Duodenal mucosa (tissue), 2 donors: ENCODE results near the gene JAGN1.
"Not testable (repeated sequence)": the region's sequence is repeated elsewhere in the genome, so short reads cannot be mapped to it uniquely, and the experiment has no call there.

Source experiments
- H3K27ac ChIP-seq: one replicate; pipeline ENCODE4 v1.7.0; 2013; ENCODE audit warnings: low read depth, low read length
- H3K27me3 ChIP-seq, 2 donors: one replicate each; pipeline ENCODE4 v1.7.0; 2013; ENCODE audit warnings: low read length in 2 of 2, control low read depth in 1 of 2; ENCODE audit not compliant: insufficient read depth in 2 of 2, control insufficient read depth in 1 of 2
- H3K36me3 ChIP-seq, 2 donors: one replicate each; pipeline ENCODE4 v1.7.0; 2013; ENCODE audit warnings: low read length in 2 of 2, control low read depth in 1 of 2; ENCODE audit not compliant: insufficient read depth in 2 of 2, control insufficient read depth in 1 of 2
- H3K4me1 ChIP-seq, 2 donors: one replicate each; pipeline ENCODE4 v1.7.0; 2013; ENCODE audit warnings: low read length in 2 of 2, control low read depth in 1 of 2; ENCODE audit not compliant: insufficient read depth in 2 of 2, control insufficient read depth in 1 of 2
- H3K4me3 ChIP-seq, 2 donors: one replicate each; pipeline ENCODE4 v1.7.0; 2013; ENCODE audit warnings: low read length in 2 of 2, low read depth in 1 of 2
- H3K9ac ChIP-seq, 2 donors: one replicate each; pipeline ENCODE4 v1.7.0; 2013; ENCODE audit warnings: low read length in 2 of 2, low read depth in 1 of 2
- H3K9me3 ChIP-seq, 2 donors: one replicate each; pipeline ENCODE4 v1.7.0; 2013; ENCODE audit warnings: low read length in 2 of 2, control low read depth in 1 of 2; ENCODE audit not compliant: control insufficient read depth in 1 of 2

JAGN1 gene

DNA sequence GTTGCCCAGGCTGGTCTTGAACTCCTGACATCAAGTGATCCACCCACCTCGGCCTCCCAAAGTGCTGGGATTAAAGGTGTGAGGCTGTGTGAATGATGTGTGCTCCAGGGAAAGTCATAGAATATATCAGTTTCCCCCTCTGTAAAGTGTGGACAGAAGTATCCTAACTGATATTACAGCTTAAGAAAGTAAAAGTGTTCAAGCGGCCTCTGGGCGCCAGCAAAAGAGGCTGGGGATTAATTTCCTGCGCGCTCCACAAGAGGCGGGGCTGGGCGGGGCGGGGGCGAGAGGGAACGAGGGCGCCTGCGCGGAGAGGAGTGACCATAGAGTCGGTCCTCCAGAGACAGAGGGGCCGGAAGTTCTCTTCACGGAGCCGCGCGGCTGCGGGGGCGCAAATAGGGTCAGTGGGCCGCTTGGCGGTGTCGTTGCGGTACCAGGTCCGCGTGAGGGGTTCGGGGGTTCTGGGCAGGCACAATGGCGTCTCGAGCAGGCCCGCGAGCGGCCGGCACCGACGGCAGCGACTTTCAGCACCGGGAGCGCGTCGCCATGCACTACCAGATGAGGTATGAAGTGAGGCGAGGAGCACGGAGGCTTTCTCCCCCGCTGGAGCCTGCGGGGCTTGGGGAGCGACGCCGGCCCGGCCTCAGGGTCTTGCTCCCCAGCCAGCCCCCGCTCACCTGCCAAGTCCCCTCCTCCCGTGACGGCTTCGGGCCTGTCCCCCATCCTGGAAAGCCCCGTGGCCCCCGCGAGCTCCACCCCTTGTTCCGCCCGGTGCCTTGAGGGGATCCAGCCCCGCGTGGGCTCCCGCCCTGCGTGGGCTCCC, at the start of gene JAGN1:
Gene JAGN1, plus strand, starts transcription at position 362 of the 823 bp plus-strand sequence. Its CDS starts 113 bp downstream, at position 475.
- Histone ChIP-seq H3K27me3 (no peaks in the 10 kb centered on the region), H3K9ac (peak within 1 kb of the TSS; percentile 93 to 99), H3K4me1 (peaks cover 19 to 20% of the 10 kb centered on the region in 2 donors), H3K27ac (peak within 1 kb of the TSS; percentile 93), H3K9me3 (no peaks in the 10 kb centered on the region), H3K4me3 (peak within 1 kb of the TSS; percentile 89 to 98), H3K36me3 (peaks cover 10 to 17% of the 10 kb centered on the region in 2 donors)

DNA sequence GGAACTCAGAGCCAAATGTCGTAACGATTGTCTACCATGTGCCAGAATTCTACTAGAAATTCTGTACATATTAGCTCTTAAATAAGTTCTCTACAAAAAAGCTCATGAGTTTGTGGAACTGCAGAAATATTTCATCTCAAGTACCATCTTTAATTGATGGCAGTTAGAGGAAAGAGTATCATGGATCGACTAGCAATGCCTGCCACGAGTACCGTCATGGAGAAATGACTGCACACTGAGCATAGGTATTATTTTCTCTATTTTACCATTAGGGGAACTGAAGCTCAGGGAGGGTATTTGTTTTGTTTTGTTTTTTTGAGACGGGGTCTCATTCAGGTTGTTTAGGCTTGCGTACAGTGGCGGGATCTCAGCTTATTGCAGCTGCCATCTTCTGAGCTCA, 49.4 kb upstream of the JAGN1 start:
- Histone ChIP-seq H3K4me1 (peaks cover 3 to 13% of the 10 kb centered on the region in 2 donors), H3K36me3 (peaks cover 9 to 45% of the 10 kb centered on the region in 2 donors), H3K27me3 (no peaks in the 10 kb centered on the region), H3K27ac (no peak overlapping the region), H3K9ac (no peak overlapping the region), H3K4me3 (no peak overlapping the region), H3K9me3 (no peaks in the 10 kb centered on the region)

DNA sequence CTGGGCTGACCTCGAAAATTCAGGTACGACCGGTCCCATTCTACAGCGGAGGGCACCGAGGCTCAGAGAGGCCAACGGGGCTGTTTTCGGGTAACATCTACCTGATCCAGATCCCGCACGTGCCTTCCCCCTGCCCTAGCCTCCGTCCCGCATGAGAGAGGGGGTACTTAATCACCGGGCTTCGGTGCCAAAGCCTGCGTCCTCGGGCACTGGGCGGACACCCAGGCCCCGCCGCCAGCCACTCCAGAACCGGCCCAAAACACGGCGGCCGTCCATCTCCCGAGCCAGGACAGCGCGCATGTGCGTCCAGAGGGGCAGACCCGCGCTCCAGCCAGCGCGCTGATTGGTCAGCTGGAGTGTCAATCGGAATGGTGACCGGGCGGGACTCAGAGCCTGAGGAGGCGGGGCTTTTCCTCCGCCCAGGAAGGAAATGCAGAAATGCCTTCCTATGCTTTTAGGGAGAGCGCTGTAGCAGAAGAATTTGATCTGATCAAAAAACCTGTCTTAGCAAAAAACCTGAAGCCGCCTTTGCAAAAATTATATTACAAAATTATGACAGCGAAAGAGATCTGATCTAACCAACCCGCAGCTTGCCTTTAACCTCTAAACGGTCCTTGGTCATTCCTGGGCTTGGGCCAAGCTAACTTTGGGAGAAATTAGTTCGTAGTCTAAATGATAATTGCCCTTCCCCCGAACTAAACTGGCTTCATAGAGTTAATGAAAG, 46.5 kb upstream of the JAGN1 start, which contains the start of gene RPUSD3:
Gene RPUSD3, minus strand, starts transcription at position 294 of the 724 bp plus-strand sequence. Its CDS starts 18 bp downstream, at position 276.
- H3K4me3 ChIP-seq = peak within 1 kb of the TSS; percentile 91 to 96
- H3K9me3 ChIP-seq = no peaks in the 10 kb centered on the region
- H3K27me3 ChIP-seq = no peaks in the 10 kb centered on the region
- peak within 1 kb of the TSS; percentile 64 to 94 for H3K9ac ChIP-seq
- peak within 1 kb of the TSS; percentile 43 for H3K27ac ChIP-seq
- peaks cover 3 to 13% of the 10 kb centered on the region in 2 donors for H3K4me1 ChIP-seq
- peaks cover 4 to 30% of the 10 kb centered on the region in 2 donors for H3K36me3 ChIP-seq

DNA sequence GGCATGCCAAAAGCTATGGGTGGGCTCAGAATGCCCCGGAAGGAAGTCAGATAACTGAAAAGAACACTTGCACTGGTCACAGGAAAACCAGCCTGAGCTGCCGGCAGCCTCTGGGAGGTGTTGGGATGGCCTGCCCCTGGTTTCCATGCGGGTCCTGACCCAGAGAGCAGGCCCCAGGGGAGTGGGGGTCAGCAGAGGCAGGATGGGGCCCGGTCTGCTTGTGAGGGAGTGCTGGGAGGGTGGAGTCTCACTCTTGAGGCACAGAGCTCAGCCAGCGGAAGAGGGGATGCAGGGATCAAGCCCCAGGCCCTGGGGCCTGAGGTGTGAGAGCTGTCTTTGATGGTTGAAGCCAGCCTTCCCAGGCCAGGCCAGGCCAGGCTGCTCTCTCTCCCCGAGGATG, 44.2 kb upstream of the JAGN1 start:
- Histone ChIP-seq H3K36me3 (peaks cover 0 to 9% of the 10 kb centered on the region in 2 donors), H3K4me3 (no peak overlapping the region), H3K9me3 (no peaks in the 10 kb centered on the region), H3K4me1 (peaks cover 3 to 13% of the 10 kb centered on the region in 2 donors), H3K9ac (no peak overlapping the region), H3K27ac (no peak overlapping the region), H3K27me3 (no peaks in the 10 kb centered on the region)

DNA sequence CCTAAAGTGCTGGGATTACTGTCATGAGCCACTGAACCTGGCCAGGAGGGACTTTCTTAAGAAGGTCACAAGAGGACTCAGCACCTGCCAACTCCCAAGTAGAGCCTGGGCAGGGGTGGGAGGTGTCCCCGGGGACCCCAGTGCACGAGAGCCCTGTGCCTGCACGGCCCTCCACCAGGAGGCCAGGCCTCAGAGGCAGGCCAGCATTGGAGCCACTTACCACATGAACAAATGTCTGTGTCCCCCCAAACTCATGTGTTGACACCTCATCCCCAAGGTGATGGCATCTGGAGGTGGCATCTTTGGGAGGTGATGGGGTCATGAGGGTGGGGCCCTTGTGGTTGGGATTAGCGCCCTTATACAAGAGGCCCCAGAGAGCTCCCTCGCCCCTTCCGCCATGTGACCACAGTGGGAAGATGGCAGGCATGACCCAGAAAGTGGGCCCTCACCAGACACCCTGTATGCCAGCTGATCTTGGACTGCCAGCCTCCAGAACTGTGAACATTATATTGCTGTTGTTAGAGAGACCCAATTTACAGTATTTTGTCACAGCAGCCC, 43.4 kb upstream of the JAGN1 start:
- Histone ChIP-seq H3K27me3 (no peaks in the 10 kb centered on the region), H3K36me3 (peaks cover 0 to 1% of the 10 kb centered on the region in 2 donors), H3K27ac (no peak overlapping the region), H3K4me3 (no peak overlapping the region), H3K4me1 (peaks cover 3 to 13% of the 10 kb centered on the region in 2 donors), H3K9ac (no peak overlapping the region), H3K9me3 (no peaks in the 10 kb centered on the region)

DNA sequence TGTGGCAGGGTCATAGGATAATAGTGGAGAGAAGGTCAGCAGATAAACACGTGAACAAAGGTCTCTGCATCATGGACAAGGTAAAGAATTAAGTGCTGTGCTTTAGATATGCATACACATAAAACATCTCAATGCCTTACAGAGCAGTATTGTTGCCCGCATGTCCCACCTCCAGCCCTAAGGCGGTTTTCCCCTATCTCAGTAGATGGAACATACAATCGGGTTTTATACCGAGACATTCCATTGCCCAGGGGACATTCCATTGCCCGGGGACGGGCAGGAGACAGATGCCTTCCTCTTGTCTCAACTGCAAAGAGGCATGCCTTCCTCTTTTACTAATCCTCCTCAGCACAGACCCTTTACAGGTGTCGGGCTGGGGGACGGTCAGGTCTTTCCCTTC, 42.5 kb upstream of the JAGN1 start:
- not testable (repeated sequence) for H3K4me3 ChIP-seq, H3K27ac ChIP-seq, H3K9me3 ChIP-seq, H3K27me3 ChIP-seq, H3K9ac ChIP-seq, H3K36me3 ChIP-seq
- peaks cover 3 to 17% of the 10 kb centered on the region in 2 donors for H3K4me1 ChIP-seq

DNA sequence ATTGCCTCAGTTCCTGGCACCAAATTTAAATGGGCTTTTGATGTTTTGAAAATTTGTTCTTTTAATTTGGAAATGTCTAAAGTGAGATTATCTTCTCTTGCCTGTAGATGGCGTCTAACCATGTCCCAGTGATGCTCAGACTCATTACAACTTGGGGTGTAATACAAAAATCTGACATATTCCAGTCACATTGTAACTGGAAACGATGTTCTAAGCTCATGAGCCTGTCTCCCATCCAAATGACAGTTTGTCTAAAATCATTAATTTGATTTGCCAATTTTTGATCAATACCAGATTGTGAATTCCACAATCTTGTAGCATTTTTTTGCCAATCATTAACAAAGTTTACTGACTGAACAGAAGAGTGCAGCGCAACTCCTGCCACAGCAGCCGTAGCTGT, 41.5 kb upstream of the JAGN1 start:
- H3K9me3 ChIP-seq, H3K27ac ChIP-seq, H3K36me3 ChIP-seq, H3K27me3 ChIP-seq, H3K9ac ChIP-seq, H3K4me3 ChIP-seq: not testable (repeated sequence)
- H3K4me1 ChIP-seq = peaks cover 0 to 14% of the 10 kb centered on the region in 2 donors

DNA sequence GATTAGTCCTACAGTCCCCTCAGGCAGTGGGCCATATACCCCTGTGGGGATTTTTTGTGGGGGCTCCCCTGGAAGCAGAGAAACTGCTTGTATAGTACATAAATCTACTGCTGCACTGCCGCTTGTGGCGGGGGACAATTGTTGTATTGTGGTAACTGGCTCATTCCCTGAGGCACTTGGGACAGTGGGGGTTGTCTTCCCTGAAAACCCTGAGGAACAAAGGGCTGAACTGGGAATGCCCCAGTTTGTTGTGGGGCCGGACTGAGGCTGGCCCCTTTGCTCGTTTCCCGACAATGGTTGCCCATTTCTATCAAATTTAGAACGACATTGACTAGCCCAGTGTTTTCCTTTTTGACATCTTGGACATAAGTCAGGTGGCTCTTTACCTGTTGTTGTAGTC, 39.0 kb upstream of the JAGN1 start:
- not testable (repeated sequence) for H3K27ac ChIP-seq, H3K27me3 ChIP-seq, H3K4me3 ChIP-seq, H3K9me3 ChIP-seq, H3K9ac ChIP-seq, H3K36me3 ChIP-seq
- H3K4me1 ChIP-seq = peaks cover 0 to 10% of the 10 kb centered on the region in 2 donors

DNA sequence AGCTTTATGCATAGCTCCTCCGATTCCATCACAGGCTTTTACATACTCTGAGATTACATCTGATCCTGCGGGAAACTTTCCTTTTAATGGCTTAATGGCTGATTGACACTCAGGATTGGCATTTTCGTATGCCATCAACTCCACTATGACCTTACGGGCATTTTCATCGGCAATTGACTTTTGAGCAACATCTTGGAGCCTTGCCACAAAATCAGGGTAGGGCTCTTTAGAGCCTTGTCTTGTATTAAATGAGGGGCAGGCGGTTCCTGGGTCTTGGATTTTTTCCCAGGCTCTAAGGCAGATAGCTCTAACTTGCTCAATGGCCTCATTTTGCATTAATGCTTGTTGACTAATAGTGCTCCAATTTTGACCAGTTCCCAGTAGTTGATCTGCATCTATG, 38.5 kb upstream of the JAGN1 start:
- H3K27ac ChIP-seq, H3K9me3 ChIP-seq, H3K4me3 ChIP-seq: not testable (repeated sequence)

DNA sequence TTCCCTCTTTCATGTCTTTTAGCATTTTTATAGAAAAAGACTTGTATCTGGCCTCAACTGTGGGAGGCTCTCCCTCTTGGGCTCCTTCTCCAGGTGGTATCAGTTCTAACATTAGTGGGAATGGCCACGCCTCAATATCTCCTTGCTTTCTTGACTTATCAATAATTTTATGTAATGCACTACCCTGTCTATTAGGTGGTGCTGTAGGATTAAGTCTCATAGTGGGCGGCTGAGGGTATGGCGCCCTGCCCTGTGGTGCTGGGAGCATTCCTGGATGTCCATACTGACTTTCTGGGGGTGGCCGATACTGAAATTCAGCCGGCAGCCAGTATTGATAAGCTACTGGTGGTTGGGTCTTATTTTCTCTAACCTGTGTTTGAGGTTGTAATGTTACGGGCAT, 37.9 kb upstream of the JAGN1 start:
- Histone ChIP-seq H3K27me3 (no peaks in the 10 kb centered on the region), H3K36me3 (no peaks in the 10 kb centered on the region), H3K4me1 (peaks cover 0 to 10% of the 10 kb centered on the region in 2 donors), H3K4me3 (no peak overlapping the region), H3K9ac (no peak overlapping the region), H3K9me3 (no peaks in the 10 kb centered on the region), H3K27ac (no peak overlapping the region)

More for the DNA sequence above, 38.5 kb upstream of the JAGN1 start:
- H3K9ac ChIP-seq, H3K36me3 ChIP-seq, H3K27me3 ChIP-seq: not testable (repeated sequence)
- peaks cover 0 to 10% of the 10 kb centered on the region in 2 donors for H3K4me1 ChIP-seq
